AML-193 (cell line): ENCODE results near the gene ESYT3.
A peak's percentile ranks its signal among the peaks of the same experiment; 100 is the strongest.
"Not testable (repeated sequence)": the region's sequence is repeated elsewhere in the genome, so short reads cannot be mapped to it uniquely, and the experiment has no call there.

Experiments
- DNase-seq, 2 experiments: peaks; one replicate each; lab custom pipeline; 2025; lab: John Stamatoyannopoulos, UW

ESYT3 gene

DNA sequence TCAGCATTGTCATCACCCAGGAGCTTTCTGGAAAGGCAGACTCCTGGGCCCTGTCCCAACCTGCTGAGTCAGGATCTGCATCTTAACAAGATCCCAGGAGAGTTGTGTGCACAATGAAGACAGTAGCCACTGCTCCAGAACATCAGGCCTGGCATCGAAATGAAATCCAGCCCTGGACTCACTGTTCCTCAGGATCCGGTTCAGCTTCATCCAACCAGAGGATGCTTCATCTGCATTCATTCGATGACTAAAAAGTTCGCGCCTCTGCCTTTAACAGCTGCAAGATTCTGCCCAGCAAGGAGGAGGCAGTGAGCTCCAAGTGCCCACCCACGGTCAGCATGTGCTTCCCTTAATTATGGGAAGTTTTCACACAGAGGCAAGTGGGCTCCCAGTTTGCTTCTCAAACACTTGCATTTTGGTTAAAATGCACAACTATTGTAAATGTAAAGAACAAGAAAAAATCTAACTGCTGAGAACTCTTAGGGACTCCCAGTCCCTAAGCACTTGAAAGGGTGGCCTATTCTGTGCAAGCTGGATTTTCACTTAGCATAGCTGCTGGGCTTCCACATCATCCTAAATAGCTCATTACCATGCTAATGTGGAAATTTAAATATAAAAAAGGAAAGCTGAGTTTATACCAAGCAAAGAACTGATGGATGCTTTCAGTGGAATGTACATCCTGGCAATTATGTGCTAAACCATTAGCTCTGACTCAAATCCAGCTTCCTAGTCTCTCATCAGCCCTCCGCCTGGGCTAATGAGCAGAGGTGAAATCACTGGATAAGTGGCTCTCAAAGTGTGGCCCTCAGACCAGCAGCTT is 25.5 kb upstream of the ESYT3 start:
- DNase-seq, result no peak

DNA sequence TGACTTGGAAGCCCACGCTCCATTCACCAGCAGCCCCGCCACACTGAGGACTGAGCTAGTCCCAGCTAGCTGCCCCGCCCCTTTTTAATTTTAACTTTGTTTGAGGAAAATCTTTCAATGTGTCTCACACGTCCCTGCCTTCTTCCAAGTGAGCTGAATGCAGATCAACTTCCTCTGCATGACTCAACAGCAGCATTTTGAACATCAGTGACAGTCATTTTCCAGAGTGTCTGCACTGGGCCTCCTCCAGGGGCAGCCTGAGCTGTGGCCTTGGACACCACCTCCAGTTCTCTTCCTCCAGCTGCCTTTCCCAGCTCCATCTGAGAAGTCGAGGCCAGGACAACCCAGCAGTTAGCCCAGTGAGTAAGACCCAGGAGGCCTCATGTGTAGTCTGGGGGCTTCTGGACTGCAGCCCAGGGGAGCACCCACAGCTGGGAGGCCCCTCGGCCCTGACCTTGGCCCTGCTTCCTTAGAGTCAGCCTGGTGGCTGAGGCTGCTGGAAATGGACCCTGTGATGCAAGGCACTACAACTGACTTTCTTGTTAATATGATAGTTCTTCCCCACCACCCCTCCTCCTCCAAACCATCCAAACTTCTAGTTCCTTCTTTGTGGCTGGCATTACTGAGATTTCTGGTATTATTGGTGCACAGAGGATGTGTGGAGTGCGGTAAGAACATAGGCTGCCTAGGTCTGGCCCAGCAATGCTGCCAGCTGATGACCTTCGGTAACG is 21.4 kb upstream of the ESYT3 start:
- DNase-seq, result peak; percentile 22 to 32

DNA sequence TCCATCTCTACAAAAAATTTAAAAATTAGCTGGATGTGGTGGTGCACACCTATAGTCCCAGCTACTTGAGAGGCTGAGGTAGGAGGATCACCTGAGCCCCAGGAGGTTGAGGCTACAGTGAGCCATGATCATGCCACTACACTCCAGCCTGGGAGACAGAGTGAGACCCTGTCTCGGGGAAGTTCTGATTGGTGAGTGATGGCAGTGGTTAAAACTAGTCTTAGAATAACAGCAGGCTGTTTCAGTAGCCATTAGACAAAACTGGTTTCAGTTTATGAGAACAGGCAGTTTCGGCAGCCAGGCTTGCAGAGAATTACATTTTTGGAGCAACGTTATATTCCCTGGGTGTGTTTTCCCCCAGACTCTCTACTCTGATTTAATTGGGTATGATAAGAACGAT is 18.2 kb upstream of the ESYT3 start:
- not testable (repeated sequence) for DNase-seq

DNA sequence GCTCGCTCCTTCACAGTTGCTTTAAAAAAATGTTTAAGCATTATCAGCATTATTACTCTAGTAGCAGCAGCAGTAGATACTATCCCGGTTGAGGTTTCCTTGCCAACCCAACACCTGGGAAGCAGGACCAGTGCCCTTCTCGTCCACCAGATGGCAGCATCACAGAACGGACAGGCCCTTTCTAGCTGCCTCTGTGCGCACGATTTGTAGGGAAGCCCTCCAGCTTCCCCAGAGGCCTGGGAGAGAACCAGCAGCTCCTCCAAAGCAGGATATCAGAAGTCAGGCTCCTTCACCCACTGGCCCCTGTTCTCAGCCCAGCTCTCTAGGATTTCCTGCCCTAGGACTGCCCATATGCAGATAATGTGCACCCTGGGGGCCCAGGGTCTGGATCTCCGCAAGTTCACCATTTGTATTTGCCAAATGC is 16.8 kb upstream of the ESYT3 start:
- DNase-seq, result peak; percentile 72 to 78

DNA sequence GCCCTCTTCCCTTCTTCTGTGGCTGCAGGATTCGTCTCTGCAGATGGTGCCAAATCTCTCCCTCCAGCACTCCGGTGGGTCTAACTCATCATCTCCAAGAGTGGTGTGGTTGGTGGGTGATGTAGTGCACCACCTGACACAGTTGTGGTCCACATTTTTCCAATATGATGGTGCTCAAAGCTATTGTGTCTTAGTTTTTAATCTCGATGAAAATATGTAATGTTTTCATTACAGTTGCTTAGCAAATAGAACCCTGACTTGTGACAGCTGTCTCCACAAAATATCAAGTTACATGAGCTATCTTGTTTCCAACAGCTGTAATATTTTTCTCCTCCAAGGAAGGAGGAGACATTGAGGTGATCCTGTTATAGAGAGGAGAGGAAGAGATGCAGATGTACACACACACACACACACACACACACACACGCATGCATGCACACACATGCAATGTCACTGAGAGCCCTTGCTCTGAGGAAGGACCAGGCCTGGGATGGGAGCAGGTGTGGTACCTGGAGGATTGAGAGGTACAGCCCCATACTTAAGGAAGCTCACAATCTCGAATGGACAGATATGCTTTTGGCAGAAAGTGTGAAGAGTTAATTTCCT is 15.7 kb upstream of the ESYT3 start:
- no peak for DNase-seq

DNA sequence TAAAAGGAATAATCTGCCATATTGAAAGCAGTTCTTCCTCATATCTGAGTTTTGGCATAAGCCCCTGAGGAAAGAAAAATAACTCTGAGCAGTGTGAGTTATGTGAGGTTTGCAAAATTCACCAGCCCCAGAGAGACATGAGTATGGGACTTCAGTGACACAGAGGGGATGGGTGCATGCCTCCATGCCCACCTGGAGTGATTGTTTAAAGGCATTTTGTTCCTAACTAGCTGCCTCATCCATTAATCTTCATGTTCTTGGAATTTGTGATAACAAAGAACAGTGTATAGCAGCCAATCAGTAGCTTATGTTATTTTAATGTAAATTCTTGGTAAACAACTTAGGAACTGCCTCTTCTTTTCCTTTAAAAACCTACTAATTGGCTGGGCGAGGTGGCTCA is 11.1 kb upstream of the ESYT3 start:
- no peak for DNase-seq

DNA sequence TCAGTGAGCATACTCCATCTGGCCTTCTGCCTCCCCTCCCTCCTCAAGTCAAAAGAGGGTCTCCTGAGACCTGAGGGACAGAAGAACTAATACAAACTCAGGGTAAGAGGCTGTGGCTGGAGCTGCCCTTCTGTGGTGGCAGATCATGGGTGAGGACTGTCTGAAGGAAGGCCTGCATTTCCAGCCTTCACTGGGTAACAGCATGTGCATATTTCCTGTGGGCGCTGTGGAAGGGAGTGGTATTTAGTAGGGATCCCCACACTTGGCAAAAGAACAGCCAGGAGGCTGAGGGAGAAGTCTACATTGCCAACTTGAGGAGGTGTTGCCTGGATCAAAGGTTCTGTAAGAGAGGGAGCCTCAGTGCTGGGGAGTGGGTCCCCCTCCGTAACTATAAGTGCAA is 10.1 kb upstream of the ESYT3 start:
- DNase-seq, result no peak

DNA sequence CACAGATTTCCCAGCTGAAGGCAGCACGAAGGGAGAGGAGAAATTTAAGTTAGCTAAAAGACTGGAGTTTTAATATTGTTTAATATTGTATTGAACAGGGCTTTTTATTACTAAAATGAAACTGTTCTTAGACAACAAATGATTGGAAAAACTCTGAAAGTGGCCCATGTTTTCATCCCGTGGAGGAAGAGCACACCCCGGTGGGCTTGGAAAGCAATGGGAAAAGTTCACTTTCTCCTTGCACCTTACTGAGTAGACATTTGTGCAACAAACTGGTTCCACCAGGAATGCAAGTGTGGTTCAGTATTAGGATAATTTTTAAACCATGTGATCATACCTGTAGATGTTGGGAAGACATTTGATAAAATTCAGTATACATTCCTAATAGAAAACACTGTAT is 8.2 kb upstream of the ESYT3 start:
- DNase-seq, result no peak

DNA sequence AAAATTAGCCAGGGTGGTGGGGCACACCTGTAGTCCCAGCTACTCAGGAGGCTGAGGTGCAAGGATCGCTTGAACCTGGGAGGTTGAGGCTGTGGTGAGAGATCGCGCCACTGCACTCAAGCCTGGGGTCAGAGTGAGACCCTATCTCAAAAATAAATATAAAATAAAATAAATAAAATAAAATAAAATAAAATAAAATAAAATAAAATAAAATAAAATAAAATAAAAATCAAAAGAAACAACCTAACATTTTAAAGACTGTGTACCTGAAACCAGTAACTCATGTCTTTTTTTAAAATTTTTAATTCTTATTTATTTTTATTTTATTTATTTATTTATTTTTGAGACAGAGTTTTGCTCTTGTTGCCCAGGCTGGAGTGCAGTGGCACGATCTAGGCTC is 7.7 kb upstream of the ESYT3 start:
- not testable (repeated sequence) for DNase-seq

DNA sequence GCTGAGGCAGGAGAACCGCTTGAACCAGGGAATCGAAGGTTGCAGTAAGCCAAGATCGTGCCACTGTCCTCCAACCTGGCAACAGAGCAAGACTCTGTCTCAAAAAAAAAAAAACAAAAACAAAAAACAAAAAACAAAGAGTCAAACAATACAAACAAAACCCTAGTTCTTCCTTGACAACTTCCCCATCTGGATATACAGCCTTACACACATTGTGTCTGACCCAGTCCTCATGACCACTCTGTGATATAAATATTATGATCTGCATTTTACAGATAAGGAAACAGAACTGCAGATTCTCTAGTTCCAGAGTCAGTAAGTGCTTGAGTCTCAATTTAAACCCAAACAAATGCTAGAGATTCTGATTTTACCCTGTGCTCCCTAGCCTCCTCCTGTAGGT is 4.8 kb upstream of the ESYT3 start:
- no peak for DNase-seq

DNA sequence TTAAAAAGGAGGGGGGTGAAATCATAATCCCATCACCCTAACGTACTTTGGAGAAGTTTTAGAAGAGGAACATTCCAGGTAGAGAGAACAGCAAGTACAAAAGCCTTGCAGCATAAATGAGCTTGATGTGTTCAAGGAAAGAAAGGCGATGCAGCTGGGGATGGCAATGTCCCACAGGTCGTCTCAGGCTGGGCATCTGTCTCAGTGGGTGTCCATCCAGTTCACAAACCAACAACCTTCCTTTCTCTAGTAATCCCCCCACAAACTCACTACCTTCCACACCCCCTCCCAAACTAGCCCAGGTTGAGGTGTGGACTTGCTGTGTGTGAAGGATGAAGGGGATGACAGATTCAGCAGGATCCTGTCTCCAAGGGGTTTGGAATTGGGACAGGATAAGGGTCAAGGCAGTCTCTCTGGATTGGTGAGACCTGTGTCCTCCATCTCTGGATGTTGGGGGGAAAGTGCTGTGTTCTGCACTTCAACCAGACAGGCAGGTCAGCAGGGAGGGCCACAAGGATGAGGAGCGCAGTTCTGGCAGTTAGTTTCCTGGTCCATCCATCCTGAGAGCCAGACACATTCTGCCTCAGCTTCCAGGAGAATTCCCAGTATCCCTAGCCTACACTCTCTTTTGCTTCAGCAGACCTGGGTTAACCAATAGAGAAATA is 1.7 kb upstream of the ESYT3 start:
- DNase-seq, result no peak

DNA sequence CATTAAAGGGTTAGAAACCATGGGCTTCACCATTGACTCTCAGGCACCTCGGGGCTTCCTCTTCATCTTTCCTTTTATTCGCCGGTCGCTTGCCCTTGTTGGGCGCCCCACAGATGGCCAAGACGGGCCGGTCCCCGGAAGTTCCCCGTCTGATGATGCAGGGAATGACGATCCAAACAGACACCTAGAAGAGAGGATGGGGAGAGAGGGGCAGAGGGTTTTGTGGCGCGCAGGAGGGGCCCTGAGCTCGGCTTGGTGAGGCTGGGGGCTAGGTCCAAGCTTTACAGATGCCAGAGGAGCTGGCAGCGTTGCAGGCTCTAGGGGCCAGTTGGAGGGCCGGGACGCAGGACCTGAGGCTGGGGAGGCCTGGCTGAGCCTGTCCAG is 532 bp upstream of the ESYT3 start:
- DNase-seq, result no peak

DNA sequence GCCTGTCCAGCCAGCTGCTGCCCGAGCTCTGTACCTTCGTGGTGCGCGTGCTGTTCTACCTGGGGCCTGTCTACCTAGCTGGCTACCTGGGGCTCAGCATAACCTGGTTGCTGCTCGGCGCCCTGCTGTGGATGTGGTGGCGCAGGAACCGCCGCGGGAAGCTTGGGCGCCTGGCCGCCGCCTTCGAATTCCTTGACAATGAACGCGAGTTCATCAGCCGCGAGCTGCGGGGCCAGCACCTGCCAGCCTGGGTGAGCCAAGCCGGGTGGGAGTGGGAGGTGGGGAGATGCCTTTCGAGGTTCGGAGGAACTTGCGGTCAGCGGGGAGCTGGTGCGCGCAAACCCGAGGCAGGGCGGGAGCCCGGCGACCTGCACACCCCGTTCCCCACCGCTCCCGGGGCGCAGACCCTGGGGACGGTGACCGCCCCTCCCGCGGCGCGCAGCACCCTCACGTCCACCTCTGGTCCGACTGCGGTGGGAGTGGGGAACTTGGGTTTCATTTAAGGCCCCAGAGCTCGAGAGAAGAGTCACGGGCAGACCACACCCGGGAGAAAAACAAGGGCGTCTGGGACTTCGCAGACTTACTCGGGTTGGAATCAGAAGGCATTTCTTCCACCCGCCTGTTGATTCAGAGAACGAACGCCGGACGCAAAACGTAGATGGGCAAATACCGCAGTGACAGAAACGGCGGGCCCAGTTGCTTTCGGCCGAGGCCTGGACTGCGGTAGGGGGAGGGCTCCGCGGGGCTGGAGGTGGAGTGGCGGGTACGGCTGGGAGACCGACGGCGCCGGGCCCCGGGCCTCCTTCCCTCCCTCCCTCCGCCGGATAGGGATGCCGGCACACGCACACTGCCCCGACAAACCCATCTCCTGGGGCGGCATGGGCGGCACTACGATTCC is 708 bp downstream of the ESYT3 start:
- no peak for DNase-seq

DNA sequence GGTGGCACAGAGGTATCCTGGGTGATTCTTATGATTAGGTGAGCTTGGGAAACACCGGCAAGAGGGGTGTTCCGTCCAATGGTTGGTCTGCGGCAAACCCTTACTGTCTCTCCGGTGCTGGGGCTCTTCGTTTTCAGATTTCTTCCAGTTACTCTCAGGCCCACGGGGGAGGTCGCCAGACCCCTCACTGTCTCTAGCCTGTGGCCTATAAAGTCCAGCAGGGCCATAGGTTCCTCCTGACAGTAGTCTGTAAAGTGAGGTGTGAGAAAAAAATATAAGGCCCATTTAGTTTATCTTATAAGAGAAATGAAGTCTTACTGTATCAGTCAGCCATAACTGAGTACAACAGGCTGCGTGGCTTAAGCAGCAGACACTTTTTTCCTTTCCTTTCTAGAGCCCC is 1.4 kb downstream of the ESYT3 start:
- no peak for DNase-seq

DNA sequence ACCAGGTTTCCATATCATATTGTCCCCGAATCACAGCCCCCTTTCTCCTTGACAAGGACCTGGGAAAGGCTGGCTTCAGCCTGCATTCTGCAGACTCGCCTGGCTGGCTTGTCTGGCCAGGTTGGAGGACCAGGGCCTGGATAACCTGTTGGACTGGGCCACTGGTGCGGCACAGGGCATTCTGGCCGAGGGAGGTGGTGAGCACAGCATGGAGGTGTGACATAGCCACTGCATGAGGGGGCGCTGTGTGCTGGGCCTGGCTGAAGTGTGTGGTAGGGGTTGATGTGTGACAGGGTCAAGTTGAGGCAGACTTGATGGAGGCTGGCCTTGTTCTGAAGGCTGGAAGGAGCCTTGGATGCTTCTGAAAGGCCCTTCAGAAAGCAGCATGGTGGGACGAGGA is 2.9 kb downstream of the ESYT3 start:
- no peak for DNase-seq

DNA sequence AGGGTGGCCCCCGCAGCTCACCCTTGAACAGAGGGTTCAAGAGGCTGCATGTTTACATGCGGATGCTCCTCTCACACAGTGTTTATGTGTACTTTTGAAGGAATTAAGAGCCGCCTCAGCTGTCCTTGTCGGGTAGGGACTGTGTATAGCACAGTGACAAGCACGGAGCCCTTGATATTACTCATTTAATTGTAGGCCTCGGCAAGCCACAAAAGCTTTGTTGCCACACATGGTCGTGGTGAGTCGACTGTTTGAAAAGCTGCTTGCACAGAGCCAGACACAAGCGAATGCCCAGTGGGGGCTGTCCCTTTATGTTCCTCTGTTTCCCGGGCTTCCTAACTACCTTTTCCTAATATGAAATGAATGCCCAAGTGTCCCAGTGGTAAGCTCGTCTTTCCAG is 4.5 kb downstream of the ESYT3 start:
- no peak for DNase-seq

DNA sequence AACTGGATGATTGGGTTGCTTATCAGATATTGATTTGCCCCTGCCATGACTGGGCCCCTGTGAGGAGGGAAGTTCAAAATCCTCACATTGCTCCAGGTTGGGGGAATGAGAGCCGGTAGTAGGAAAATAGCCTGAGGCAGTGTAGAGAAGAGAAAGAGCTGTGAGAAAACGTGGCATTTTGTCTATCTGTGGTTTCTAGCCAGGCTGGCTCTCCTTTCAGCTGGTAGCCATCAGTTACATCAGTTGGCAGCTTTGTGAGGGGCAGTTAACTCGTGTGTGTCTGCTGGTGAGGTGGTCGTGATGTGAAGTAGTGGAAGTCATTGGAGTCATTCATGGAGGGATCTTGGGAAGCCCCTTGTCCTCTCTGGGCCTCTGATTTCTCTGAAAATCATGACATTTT is 5.2 kb downstream of the ESYT3 start:
- no peak for DNase-seq

DNA sequence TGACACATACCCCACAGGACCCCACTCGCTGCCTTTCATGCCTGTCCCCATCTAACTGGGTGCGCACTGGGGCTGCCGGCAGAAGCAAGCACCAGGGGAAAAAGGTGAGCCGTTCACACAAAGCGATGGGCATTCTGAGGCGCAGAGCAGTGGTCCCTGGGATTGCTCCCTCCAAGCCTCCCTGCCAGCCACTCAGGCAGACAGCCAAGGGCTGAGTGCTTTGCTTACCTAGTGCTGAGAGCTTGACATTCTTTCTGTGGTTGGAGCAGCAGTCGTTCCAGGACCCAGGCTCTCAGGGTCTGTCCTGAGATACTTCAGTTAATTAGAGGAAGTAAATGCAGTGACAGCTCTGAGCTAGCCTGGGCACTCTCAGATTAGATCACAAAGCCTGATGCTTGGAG is 5.7 kb downstream of the ESYT3 start:
- DNase-seq, result no peak

DNA sequence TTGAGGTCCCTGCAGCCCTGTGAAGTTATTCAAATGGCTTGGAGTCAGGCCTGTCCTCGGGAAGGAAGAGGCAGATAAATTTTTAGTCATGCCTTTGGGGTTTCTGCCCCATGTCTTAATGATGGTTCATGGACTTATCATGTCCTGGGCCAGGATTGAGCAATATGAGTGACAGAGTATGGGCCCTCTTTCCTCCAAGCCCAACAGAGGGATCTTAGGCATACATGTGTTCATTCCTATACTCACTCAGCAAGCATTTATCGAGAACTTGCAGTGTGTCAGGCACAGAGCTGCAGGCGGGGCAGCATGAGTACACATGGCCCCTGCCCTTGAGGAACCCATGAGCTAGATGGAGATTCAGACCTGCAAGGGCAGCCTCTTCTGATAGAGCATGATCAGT is 6.2 kb downstream of the ESYT3 start:
- no peak for DNase-seq

DNA sequence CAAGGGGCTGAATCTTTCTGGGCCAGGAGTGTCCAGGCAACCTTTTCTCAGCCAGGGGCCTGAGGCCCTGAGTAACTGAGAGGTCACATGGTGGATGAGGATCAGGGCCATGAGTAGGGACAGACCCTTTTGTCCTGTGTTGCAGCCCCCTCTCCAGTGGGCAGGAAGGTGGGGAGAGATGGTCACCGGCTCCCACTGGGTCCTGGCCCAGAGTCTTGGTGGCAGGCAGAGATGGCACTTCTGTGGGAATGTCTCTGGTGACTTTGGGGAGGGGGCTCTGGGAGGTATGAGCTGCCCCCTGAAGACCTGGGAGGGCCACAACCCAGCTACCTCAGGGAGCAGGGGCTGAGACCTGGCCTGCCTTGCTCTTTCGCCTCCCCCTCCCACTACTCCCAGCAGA is 6.8 kb downstream of the ESYT3 start:
- no peak for DNase-seq

DNA sequence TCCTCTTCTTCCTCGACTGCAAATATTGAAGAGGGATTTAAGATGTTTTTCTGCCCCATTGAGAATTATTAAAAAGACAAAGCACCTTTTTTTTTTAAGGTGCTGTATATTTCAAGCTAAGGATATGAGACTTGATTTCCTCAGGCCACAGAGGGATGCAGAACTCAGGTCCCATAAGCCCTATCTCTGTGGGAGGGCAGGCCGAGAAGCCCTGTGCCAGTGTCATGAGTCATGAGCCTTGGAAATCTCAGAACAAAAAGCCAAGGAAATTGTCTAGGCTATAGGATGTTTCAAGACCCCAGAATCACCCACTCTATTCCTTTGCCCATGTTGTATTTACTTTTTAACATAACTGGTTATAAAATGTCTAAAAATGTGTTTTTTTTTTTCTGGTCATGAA is 7.3 kb downstream of the ESYT3 start:
- no peak for DNase-seq

DNA sequence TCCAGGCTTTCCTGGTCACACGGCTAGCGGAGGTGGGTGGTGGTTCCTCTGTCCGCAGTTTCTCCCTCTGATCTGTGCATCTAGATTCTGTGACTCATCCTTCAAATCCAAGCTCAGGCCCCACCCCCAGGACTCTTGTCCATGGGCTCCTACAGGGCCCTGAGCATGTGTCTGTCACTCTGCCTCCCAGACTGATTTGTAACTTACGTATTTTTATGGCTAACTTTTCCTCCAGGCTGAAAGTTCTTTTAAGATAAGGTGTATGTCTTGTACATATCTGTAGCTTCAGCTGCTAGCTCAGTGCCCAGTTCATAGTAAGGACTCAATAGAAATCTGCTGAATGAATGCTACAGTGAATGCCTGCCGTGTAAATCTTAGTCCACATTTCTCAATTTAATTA is 8.0 kb downstream of the ESYT3 start:
- no peak for DNase-seq
